ENCODE data around the gene YBX1. TPM values are rescaled to one million over a fixed set of nuclear protein-coding genes. Genes with fewer than 3 reads are reported as not detected.
"Not testable (repeated sequence)": the region's sequence is repeated elsewhere in the genome, so short reads cannot be mapped to it uniquely, and the experiment has no call there.

The YBX1 gene
- total RNA-seq, 6 donors from 2014 or later, result 309 to 564 (median 516) TPM

GRCh38 chr1:42720868-42721267, 38.6 kb downstream of the YBX1 start:
- Histone ChIP-seq H3K9me3 (no peaks in the 10 kb centered on the region), H3K4me1 (no peaks in the 10 kb centered on the region), H3K27ac (no peak overlapping the region), H3K4me3 (no peak overlapping the region), H3K27me3 (no peaks in the 10 kb centered on the region), H3K36me3 (peaks cover 0 to 5% (median 1%) of the 10 kb centered on the region in 4 donors)
- no peak for TF ChIP-seq POLR2AphosphoS5 (IDR thresholded peaks at IDR 0.05)
- no peak for TF ChIP-seq CTCF (IDR thresholded peaks at IDR 0.05)
- no peak for TF ChIP-seq POLR2A (IDR thresholded peaks at IDR 0.05)
- TF ChIP-seq EP300 (IDR thresholded peaks at IDR 0.05), result no peak
- DNase-seq, result no peak
- ATAC-seq (ENCODE audit: low FRiP score in 2 of 2), result no peak
- WGBS, 2 donors, result 78 to 100% methylated on average over 1 of the region's 1 CpG

GRCh38 chr1:42721926-42722325, 39.7 kb downstream of the YBX1 start:
- H3K27me3 ChIP-seq, result no peaks in the 10 kb centered on the region
- no peaks in the 10 kb centered on the region for H3K4me1 ChIP-seq
- H3K27ac ChIP-seq, result no peak overlapping the region
- H3K9me3 ChIP-seq, result no peaks in the 10 kb centered on the region
- no peak for TF ChIP-seq EP300 (IDR thresholded peaks at IDR 0.05)
- TF ChIP-seq CTCF (IDR thresholded peaks at IDR 0.05), result no peak
- TF ChIP-seq POLR2A (IDR thresholded peaks at IDR 0.05), result no peak
- TF ChIP-seq POLR2AphosphoS5 (IDR thresholded peaks at IDR 0.05), result no peak
- no peak overlapping the region for H3K4me3 ChIP-seq
- 91 to 95% methylated on average over 3 of the region's 3 CpGs for WGBS, 2 donors
- DNase-seq (no peak), ATAC-seq (ENCODE audit: low FRiP score in 2 of 2) (no peak)
- H3K36me3 ChIP-seq, result peaks cover 0 to 5% (median 1%) of the 10 kb centered on the region in 4 donors

- H3K9me3 ChIP-seq; H3K27me3 ChIP-seq; H3K4me3 ChIP-seq; ATAC-seq (ENCODE audit: low FRiP score in 2 of 2); DNase-seq; H3K27ac ChIP-seq; H3K4me1 ChIP-seq; H3K36me3 ChIP-seq: not testable (repeated sequence)
- WGBS, 2 donors, result 94 to 96% methylated on average over 2 of the region's 2 CpGs
These were observed 40.2 kb downstream of the YBX1 start for GRCh38 chr1:42722403-42722802.

- Histone ChIP-seq H3K27ac (no peak overlapping the region), H3K36me3 (no peaks in the 10 kb centered on the region), H3K9me3 (no peaks in the 10 kb centered on the region), H3K4me3 (no peak overlapping the region), H3K27me3 (no peaks in the 10 kb centered on the region), H3K4me1 (no peaks in the 10 kb centered on the region)
- ATAC-seq (ENCODE audit: low FRiP score in 2 of 2), result no peak
- 85 to 87% methylated on average over 6 of the region's 6 CpGs for WGBS, 2 donors
- TF ChIP-seq CTCF (IDR thresholded peaks at IDR 0.05), result no peak
- TF ChIP-seq POLR2AphosphoS5 (IDR thresholded peaks at IDR 0.05), result no peak
- no peak for TF ChIP-seq EP300 (IDR thresholded peaks at IDR 0.05)
- TF ChIP-seq POLR2A (IDR thresholded peaks at IDR 0.05), result no peak
- DNase-seq, result no peak
These were observed 41.3 kb downstream of the YBX1 start for GRCh38 chr1:42723511-42723910.

GRCh38 chr1:42725820-42726219, 43.6 kb downstream of the YBX1 start:
- not testable (repeated sequence) for H3K9me3 ChIP-seq; H3K4me1 ChIP-seq; H3K36me3 ChIP-seq; H3K4me3 ChIP-seq; DNase-seq; H3K27ac ChIP-seq; H3K27me3 ChIP-seq; ATAC-seq (ENCODE audit: low FRiP score in 2 of 2)
- WGBS, 2 donors, result 98% methylated on average over 4 of the region's 4 CpGs

GRCh38 chr1:42730002-42730401, 47.8 kb downstream of the YBX1 start:
- 79 to 83% methylated on average over 3 of the region's 3 CpGs for WGBS, 2 donors
- no peak for ATAC-seq (ENCODE audit: low FRiP score in 2 of 2)

More at GRCh38 chr1:42730002-42730401, 47.8 kb downstream of the YBX1 start:
- no peak for DNase-seq
- no peaks in the 10 kb centered on the region for H3K36me3 ChIP-seq
- TF ChIP-seq EP300 (IDR thresholded peaks at IDR 0.05), result no peak
- TF ChIP-seq POLR2A (IDR thresholded peaks at IDR 0.05), result no peak
- no peak for TF ChIP-seq POLR2AphosphoS5 (IDR thresholded peaks at IDR 0.05)
- TF ChIP-seq CTCF (IDR thresholded peaks at IDR 0.05), result no peak
- H3K9me3 ChIP-seq, result no peaks in the 10 kb centered on the region
- no peak overlapping the region for H3K4me3 ChIP-seq
- H3K27ac ChIP-seq, result no peak overlapping the region
- no peaks in the 10 kb centered on the region for H3K4me1 ChIP-seq
- H3K27me3 ChIP-seq, result no peaks in the 10 kb centered on the region

Data from upper lobe of left lung (tissue), 6 donors.